Natural killer cell (primary cell): Measurements from ENCODE around the gene NAV2. TPM values are rescaled to one million over a fixed set of nuclear protein-coding genes. Genes with fewer than 3 reads are reported as not detected.

Experiments used
- ATAC-seq, 3 donors: fragments of 150-1000 bp in 2 of 3; fragments of 200-7000 bp in 1 of 3; cut with Tn5 transposase; 1 replicate in 1 of 3; 2 replicates in 2 of 3; pipeline ENCODE4 v1.10.0; 2021; ENCODE audit warnings: mild to moderate bottlenecking in 2 of 3, moderate library complexity in 2 of 3
- DNase-seq, 2 donors: peaks; one replicate each; pipeline versions ENCODE4 v3.0.0 to v3.0.0-alpha.2; 2013 to 2021; ENCODE audit warnings: mixed read lengths in 1 of 2
- H3K27ac ChIP-seq: one replicate; pipeline ENCODE4 v1.5.1; 2013; ENCODE audit warnings: mild to moderate bottlenecking, low read length
- H3K27me3 ChIP-seq: one replicate; pipeline ENCODE4 v1.6.1; 2013; ENCODE audit warnings: low read length; ENCODE audit not compliant: control insufficient read depth, insufficient read depth
- H3K36me3 ChIP-seq: one replicate; pipeline ENCODE4 v1.6.1; 2013; ENCODE audit warnings: low read length; ENCODE audit not compliant: control insufficient read depth, insufficient read depth
- H3K4me1 ChIP-seq: one replicate; pipeline ENCODE4 v1.6.1; 2013; ENCODE audit warnings: low read length; ENCODE audit not compliant: control insufficient read depth, insufficient read depth
- H3K4me3 ChIP-seq: one replicate; pipeline ENCODE4 v1.5.1; 2013; ENCODE audit warnings: low read length
- H3K9me3 ChIP-seq: one replicate; pipeline ENCODE4 v1.6.1; 2013; ENCODE audit warnings: low read length; ENCODE audit not compliant: control insufficient read depth, insufficient read depth
- H3K27ac Mint-ChIP-seq, 2 donors: one replicate each; pipeline ENCODE4 v1.8.0; 2022; ENCODE audit warnings: mild to moderate bottlenecking in 2 of 2, mixed read lengths in 2 of 2, moderate library complexity in 1 of 2
- H3K27me3 Mint-ChIP-seq, 2 donors: one replicate each; pipeline ENCODE4 v1.8.0; 2022; ENCODE audit warnings: low read depth in 2 of 2, mixed read lengths in 2 of 2
- H3K36me3 Mint-ChIP-seq: one replicate; pipeline ENCODE4 v1.8.0; 2022; ENCODE audit warnings: mixed read lengths
- H3K4me1 Mint-ChIP-seq, 2 donors: one replicate each; pipeline ENCODE4 v1.8.0; 2022; ENCODE audit warnings: mixed read lengths in 2 of 2
- H3K4me3 Mint-ChIP-seq: one replicate; pipeline ENCODE4 v1.8.0; 2022; ENCODE audit warnings: mild to moderate bottlenecking, moderate library complexity, mixed read lengths
- H3K9me3 Mint-ChIP-seq, 2 donors: one replicate each; pipeline ENCODE4 v1.8.0; 2022; ENCODE audit warnings: mixed read lengths in 2 of 2
- WGBS: methylation state at CpG from one replicate; pipeline ENCODE4 v1.1.7; 2013; ENCODE audit warnings: missing lambda C conversion rate; ENCODE audit not compliant: insufficient coverage; 5-methylcytosine and 5-hydroxymethylcytosine counted together
- intact Hi-C: fragments of 100-400 bp; cut with micrococcal nuclease; formaldehyde crosslinking; loops from one replicate; pipeline ENCODE4 v1.14.2; 2022
- total RNA-seq, 4 donors: library from RNA; stranded (reverse); fragments of 120-200 nt in 1 of 4; gene quantifications; one replicate each; pipeline versions ENCODE4 v1.2.3 to v1.2.4, GENCODE V29; 2013 to 2022
- TF ChIP-seq, protein P1 (sequence below): fragments of 200-600 bp; IDR thresholded peaks from one replicate; pipeline ENCODE4 v1.8.0; 2022; ENCODE audit warnings: antibody characterized with exemption

NAV2 gene
- total RNA-seq, 3 donors from 2014 or later (not counting 1 experiment from before 2014, with no cell fraction given), result 0.14 to 1.6 (median 0.43) TPM

DNA sequence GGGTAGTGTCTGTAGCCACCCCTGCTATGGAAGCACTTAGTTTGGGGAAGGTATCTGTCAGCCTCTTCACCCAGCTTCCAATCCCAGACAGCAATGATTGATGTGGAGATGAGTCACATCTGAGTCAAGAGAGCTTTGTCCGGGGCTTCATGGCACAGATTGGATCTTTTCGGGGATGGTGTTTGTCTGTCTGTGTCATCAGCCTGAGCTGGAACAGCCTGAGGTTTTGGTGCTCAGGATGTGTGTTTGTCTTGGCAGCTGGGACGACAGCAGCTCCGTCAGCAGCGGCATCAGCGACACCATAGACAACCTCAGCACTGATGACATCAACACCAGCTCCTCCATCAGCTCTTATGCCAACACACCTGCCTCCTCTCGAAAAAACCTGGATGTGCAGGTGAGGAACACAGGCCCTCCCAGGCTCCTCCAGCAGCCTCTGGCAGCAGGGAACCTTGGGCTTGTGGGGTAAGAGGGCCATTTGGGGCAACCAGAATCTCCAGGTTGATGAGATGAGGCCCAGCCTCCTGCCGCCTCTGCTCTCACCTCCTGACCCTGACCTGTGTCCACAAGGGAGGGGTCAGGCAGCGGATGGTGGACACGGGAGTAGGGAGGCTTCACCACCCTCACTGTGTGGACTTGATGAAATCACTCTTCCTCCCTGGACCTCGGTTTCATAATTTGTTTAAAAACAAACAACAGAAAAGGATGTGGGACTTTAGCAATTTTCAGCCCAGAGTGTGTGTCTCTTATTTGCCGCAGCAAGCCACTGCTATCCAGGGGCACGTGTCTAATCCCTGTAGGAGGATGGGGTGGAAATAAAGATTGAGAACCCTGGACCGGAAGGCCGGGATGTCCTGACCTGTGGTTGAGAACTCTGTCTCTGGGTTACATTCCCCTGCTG, 323.3 kb downstream of the NAV2 start:
- H3K27ac ChIP-seq, result no peak overlapping the region
- intact Hi-C loops, result no loop called here
- Mint-ChIP-seq H3K27me3 (peaks cover 18 to 47% of the 10 kb centered on the region in 2 donors), H3K4me1 (no peaks in the 10 kb centered on the region), H3K4me3 (no peak overlapping the region), H3K9me3 (no peaks in the 10 kb centered on the region), H3K36me3 (no peaks in the 10 kb centered on the region), H3K27ac (no peak overlapping the region)
- no peaks in the 10 kb centered on the region for H3K9me3 ChIP-seq
- TF ChIP-seq, protein P1, sequence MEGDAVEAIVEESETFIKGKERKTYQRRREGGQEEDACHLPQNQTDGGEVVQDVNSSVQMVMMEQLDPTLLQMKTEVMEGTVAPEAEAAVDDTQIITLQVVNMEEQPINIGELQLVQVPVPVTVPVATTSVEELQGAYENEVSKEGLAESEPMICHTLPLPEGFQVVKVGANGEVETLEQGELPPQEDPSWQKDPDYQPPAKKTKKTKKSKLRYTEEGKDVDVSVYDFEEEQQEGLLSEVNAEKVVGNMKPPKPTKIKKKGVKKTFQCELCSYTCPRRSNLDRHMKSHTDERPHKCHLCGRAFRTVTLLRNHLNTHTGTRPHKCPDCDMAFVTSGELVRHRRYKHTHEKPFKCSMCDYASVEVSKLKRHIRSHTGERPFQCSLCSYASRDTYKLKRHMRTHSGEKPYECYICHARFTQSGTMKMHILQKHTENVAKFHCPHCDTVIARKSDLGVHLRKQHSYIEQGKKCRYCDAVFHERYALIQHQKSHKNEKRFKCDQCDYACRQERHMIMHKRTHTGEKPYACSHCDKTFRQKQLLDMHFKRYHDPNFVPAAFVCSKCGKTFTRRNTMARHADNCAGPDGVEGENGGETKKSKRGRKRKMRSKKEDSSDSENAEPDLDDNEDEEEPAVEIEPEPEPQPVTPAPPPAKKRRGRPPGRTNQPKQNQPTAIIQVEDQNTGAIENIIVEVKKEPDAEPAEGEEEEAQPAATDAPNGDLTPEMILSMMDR, result no peak
- H3K4me1 ChIP-seq, result no peaks in the 10 kb centered on the region
- H3K36me3 ChIP-seq, result no peaks in the 10 kb centered on the region
- no peak overlapping the region for H3K4me3 ChIP-seq
- DNase-seq (no peak), ATAC-seq (no peak)
- no peaks in the 10 kb centered on the region for H3K27me3 ChIP-seq
- WGBS, result 84% methylated on average over 15 of the region's 15 CpGs

DNA sequence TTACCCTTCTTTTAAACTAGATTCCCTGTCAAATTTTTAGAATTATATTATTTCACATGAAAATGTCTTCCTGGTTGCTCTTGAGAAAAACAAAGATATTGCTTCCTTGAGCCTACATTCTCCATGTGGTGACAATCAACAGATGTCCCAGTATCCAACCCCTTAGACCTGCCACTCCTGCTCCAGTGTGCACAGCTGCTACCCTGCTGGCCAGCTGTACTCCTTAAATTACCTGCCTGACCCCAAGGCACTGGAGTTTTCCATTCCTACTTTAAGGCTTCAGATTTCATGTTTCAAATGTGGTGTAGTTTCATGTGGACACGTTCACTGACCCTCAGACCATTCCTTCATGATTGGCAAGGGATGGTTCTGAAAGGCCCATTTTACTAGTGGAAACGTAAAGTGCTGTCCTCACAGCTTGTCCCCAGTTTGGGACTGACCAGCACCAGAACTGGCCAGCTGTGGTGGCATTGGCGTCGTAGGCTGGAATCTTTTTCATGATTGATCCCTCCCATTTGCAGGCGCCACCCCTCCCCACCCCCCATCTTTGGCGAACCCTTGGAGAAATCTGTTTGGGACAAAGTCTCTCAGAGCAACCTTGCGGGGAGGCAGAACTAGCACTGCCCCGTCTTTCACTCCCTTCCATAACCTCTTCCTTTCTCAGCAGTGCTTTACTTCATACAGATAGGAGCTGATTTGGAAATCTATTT, 324.1 kb downstream of the NAV2 start:
- no peaks in the 10 kb centered on the region for H3K27me3 ChIP-seq
- H3K27ac Mint-ChIP-seq, result no peak overlapping the region
- DNase-seq (no peak), ATAC-seq (no peak)
- no peaks in the 10 kb centered on the region for H3K36me3 ChIP-seq
- WGBS, result 90% methylated on average over 7 of the region's 8 CpGs
- no peaks in the 10 kb centered on the region for H3K36me3 Mint-ChIP-seq
- intact Hi-C loops, result no loop called here
- TF ChIP-seq, protein P1, result no peak
- no peak overlapping the region for H3K4me3 ChIP-seq
- no peak overlapping the region for H3K27ac ChIP-seq
- H3K27me3 Mint-ChIP-seq, result peaks cover 17 to 47% of the 10 kb centered on the region in 2 donors
- H3K9me3 Mint-ChIP-seq, result no peaks in the 10 kb centered on the region
- no peaks in the 10 kb centered on the region for H3K4me1 Mint-ChIP-seq
- H3K9me3 ChIP-seq, result no peaks in the 10 kb centered on the region
- H3K4me1 ChIP-seq, result no peaks in the 10 kb centered on the region
- no peak overlapping the region for H3K4me3 Mint-ChIP-seq

GRCh38 chr11:20037396-20038153, 324.9 kb downstream of the NAV2 start:
- TF ChIP-seq, protein P1, result no peak

More at GRCh38 chr11:20037396-20038153, 324.9 kb downstream of the NAV2 start:
- Mint-ChIP-seq H3K27ac (no peak overlapping the region), H3K4me3 (no peak overlapping the region), H3K4me1 (no peaks in the 10 kb centered on the region), H3K27me3 (peaks cover 17 to 50% of the 10 kb centered on the region in 2 donors), H3K36me3 (no peaks in the 10 kb centered on the region), H3K9me3 (no peaks in the 10 kb centered on the region)
- intact Hi-C loops, result no loop called here
- Histone ChIP-seq H3K9me3 (no peaks in the 10 kb centered on the region), H3K27me3 (no peaks in the 10 kb centered on the region), H3K27ac (no peak overlapping the region), H3K4me1 (no peaks in the 10 kb centered on the region), H3K4me3 (no peak overlapping the region), H3K36me3 (no peaks in the 10 kb centered on the region)
- 94% methylated on average over 3 of the region's 3 CpGs for WGBS
- no peak for DNase-seq
- no peak for ATAC-seq
